Measurements from ENCODE around the gene METTL17. TPM values are rescaled to one million over a fixed set of nuclear protein-coding genes. Genes with fewer than 3 reads are reported as not detected.
"Not testable (repeated sequence)": the region's sequence is repeated elsewhere in the genome, so short reads cannot be mapped to it uniquely, and the experiment has no call there.

METTL17 gene
- total and polyA plus RNA-seq, 4 experiments from 2014 or later, result 36.9 to 125 (median 80.6) TPM

GRCh38 chr14:21036751-21037150, 47.0 kb downstream of the METTL17 start:
- no peaks in the 10 kb centered on the region for H3K36me3 Mint-ChIP-seq
- peaks cover 0 to 6% (median 0%) of the 10 kb centered on the region in 4 donors for H3K4me1 Mint-ChIP-seq
- H3K4me3 Mint-ChIP-seq, result no peak overlapping the region
- no peaks in the 10 kb centered on the region for H3K9me3 ChIP-seq (ENCODE audit: control insufficient read depth in 1 of 2, low read length in 2 of 2)
- H3K9me3 Mint-ChIP-seq, result peaks cover 0 to 2% (median 0%) of the 10 kb centered on the region in 8 donors
- H3K27ac ChIP-seq (ENCODE audit: low read depth, low read length), result no peak overlapping the region
- ChIA-PET CTCF (ENCODE audit: partially characterized antibody) (interaction anchor here (0.9 to 10.7 kb wide), 4 partner anchors 11 to 56 kb away, joined by 3 to 138 read pairs (median 6); no protein-coding TSS in a partner anchor), POLR2A (ENCODE audit: partially characterized antibody) (interaction anchor here (1.4 kb wide), 1 partner anchor 14 kb away, joined by 3 read pairs; no protein-coding TSS in a partner anchor)
- H3K27me3 Mint-ChIP-seq, result peaks cover 0 to 3% of the 10 kb centered on the region in 2 donors
- DNase-seq, result no peak
- no peaks in the 10 kb centered on the region for H3K4me1 ChIP-seq (ENCODE audit: insufficient read depth, low read length)
- intact Hi-C loops (cut with micrococcal nuclease), result no loop called here
- H3K4me3 ChIP-seq (ENCODE audit: low read length in 2 of 2), result no peak overlapping the region
- no peaks in the 10 kb centered on the region for H3K27me3 ChIP-seq (ENCODE audit: insufficient read depth, low read length)
- no peak overlapping the region for H3K27ac Mint-ChIP-seq
- H3K36me3 ChIP-seq (ENCODE audit: insufficient read depth, low read length), result no peaks in the 10 kb centered on the region

GRCh38 chr14:21037156-21037555, 47.4 kb downstream of the METTL17 start:
- no peak overlapping the region for H3K27ac Mint-ChIP-seq
- intact Hi-C loops (cut with micrococcal nuclease), result no loop called here
- no peak overlapping the region for H3K27ac ChIP-seq (ENCODE audit: low read depth, low read length)
- no peaks in the 10 kb centered on the region for H3K4me1 ChIP-seq (ENCODE audit: insufficient read depth, low read length)
- H3K36me3 ChIP-seq (ENCODE audit: insufficient read depth, low read length), result no peaks in the 10 kb centered on the region
- no peaks in the 10 kb centered on the region for H3K36me3 Mint-ChIP-seq
- H3K27me3 ChIP-seq (ENCODE audit: insufficient read depth, low read length), result no peaks in the 10 kb centered on the region
- no peaks in the 10 kb centered on the region for H3K9me3 ChIP-seq (ENCODE audit: control insufficient read depth in 1 of 2, low read length in 2 of 2)
- H3K27me3 Mint-ChIP-seq, result peaks cover 0 to 3% of the 10 kb centered on the region in 2 donors
- DNase-seq, result no peak
- H3K4me3 ChIP-seq (ENCODE audit: low read length in 2 of 2), result no peak overlapping the region
- CTCF ChIA-PET (ENCODE audit: partially characterized antibody), result interaction anchor here (0.5 to 10.7 kb wide), 2 partner anchors 22 to 62 kb away, joined by 3 to 138 read pairs; no protein-coding TSS in a partner anchor
- POLR2A ChIA-PET (ENCODE audit: partially characterized antibody), result no interaction called here
- H3K9me3 Mint-ChIP-seq, result peaks cover 0 to 2% (median 0%) of the 10 kb centered on the region in 8 donors
- peaks cover 0 to 10% (median 0%) of the 10 kb centered on the region in 4 donors for H3K4me1 Mint-ChIP-seq
- no peak overlapping the region for H3K4me3 Mint-ChIP-seq

- no peaks in the 10 kb centered on the region for H3K36me3 ChIP-seq (ENCODE audit: insufficient read depth, low read length)
- no peak overlapping the region for H3K4me3 Mint-ChIP-seq
- H3K27ac Mint-ChIP-seq, result no peak overlapping the region
- no peak overlapping the region for H3K4me3 ChIP-seq (ENCODE audit: low read length in 2 of 2)
- no peak overlapping the region for H3K27ac ChIP-seq (ENCODE audit: low read depth, low read length)
- no peaks in the 10 kb centered on the region for H3K36me3 Mint-ChIP-seq
- ChIA-PET CTCF (ENCODE audit: partially characterized antibody) (interaction anchor here (2.5 to 6.9 kb wide), 2 partner anchors 24 to 53 kb away, joined by 16 to 349 read pairs; no protein-coding TSS in a partner anchor), POLR2A (ENCODE audit: partially characterized antibody) (interaction anchor here (3.0 kb wide), 1 partner anchor 23 kb away, joined by 19 read pairs; no protein-coding TSS in a partner anchor)
- no peaks in the 10 kb centered on the region for H3K27me3 ChIP-seq (ENCODE audit: insufficient read depth, low read length)
- no peaks in the 10 kb centered on the region for H3K9me3 Mint-ChIP-seq
- H3K27me3 Mint-ChIP-seq, result no peaks in the 10 kb centered on the region
- no peaks in the 10 kb centered on the region for H3K9me3 ChIP-seq (ENCODE audit: control insufficient read depth in 1 of 2, low read length in 2 of 2)
- peaks cover 2 to 25% (median 6%) of the 10 kb centered on the region in 4 donors for H3K4me1 Mint-ChIP-seq
- H3K4me1 ChIP-seq (ENCODE audit: insufficient read depth, low read length), result peaks cover 5% of the 10 kb centered on the region
- no peak for DNase-seq
- intact Hi-C loops (cut with micrococcal nuclease), result no loop called here
These were observed 49.0 kb downstream of the METTL17 start for GRCh38 chr14:21038441-21039422.

DNA sequence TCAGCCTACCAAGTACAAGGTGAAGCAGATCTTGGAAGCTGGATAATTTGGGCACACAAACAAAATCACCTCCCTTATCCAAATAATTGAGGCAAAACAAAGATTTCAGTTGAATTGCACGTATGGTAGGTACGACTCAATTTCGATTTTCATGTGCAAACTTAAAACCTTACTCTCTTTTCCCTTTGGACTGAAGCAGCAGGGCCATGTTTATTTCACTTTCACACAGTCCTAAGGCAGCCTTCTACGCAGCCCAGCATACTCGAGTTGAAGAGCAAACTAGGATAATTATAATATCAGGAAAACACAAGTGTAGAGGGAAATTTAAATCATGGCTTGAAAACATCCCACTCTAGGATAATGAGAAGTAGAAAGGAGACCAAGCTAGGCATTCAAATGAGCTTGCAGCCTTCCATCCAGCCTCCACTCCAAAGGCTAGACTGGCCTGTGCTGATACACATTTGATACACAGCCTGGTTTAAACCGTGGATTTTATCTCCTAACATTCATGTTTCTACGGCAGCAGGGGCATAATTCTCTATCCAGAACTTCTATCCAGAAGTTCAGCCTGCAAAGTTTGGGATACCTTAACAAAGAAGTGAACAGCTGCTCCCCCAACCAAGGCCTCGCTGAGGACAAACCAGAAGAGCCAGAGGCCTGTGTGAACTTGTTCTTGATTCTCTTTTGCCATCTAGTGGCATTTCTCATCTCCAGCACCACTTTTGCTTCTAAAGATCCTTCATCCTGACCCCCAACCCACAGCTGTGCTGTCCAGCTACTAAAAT, 50.0 kb downstream of the METTL17 start:
- Mint-ChIP-seq H3K4me3 (no peak overlapping the region), H3K4me1 (peaks cover 9 to 35% (median 15%) of the 10 kb centered on the region in 4 donors), H3K27ac (peak overlapping the region in 2 of 7 donors; percentile 13 to 39), H3K27me3 (no peaks in the 10 kb centered on the region), H3K36me3 (no peaks in the 10 kb centered on the region), H3K9me3 (no peaks in the 10 kb centered on the region)
- peak in 4 of 5 donors; percentile 40 to 51 (median 44) for DNase-seq
- no peaks in the 10 kb centered on the region for H3K36me3 ChIP-seq (ENCODE audit: insufficient read depth, low read length)
- H3K4me3 ChIP-seq (ENCODE audit: low read length in 2 of 2), result no peak overlapping the region
- no peak overlapping the region for H3K27ac ChIP-seq (ENCODE audit: low read depth, low read length)
- CTCF ChIA-PET (ENCODE audit: partially characterized antibody), result interaction anchor here (1.2 to 6.9 kb wide), 8 partner anchors 8 to 67 kb away, joined by 3 to 349 read pairs (median 4); no protein-coding TSS in a partner anchor
- H3K27me3 ChIP-seq (ENCODE audit: insufficient read depth, low read length), result no peaks in the 10 kb centered on the region
- H3K9me3 ChIP-seq (ENCODE audit: control insufficient read depth in 1 of 2, low read length in 2 of 2), result no peaks in the 10 kb centered on the region
- intact Hi-C loops (cut with micrococcal nuclease), result loop anchor here (1.0 kb wide), 1 partner anchor 25 kb away; no protein-coding TSS in a partner anchor
- peaks cover 16% of the 10 kb centered on the region for H3K4me1 ChIP-seq (ENCODE audit: insufficient read depth, low read length)
- POLR2A ChIA-PET (ENCODE audit: partially characterized antibody), result interaction anchor here (3.0 kb wide), 1 partner anchor 24 kb away, joined by 19 read pairs; no protein-coding TSS in a partner anchor

GRCh38 chr14:21040370-21040925, 50.7 kb downstream of the METTL17 start:
- peaks cover 18% of the 10 kb centered on the region for H3K4me1 ChIP-seq (ENCODE audit: insufficient read depth, low read length)
- intact Hi-C loops (cut with micrococcal nuclease), result loop anchor here (1.0 kb wide), 1 partner anchor 26 kb away; no protein-coding TSS in a partner anchor
- no peak overlapping the region for H3K27ac ChIP-seq (ENCODE audit: low read depth, low read length)
- no peak overlapping the region for H3K4me3 ChIP-seq (ENCODE audit: low read length in 2 of 2)
- no peaks in the 10 kb centered on the region for H3K36me3 ChIP-seq (ENCODE audit: insufficient read depth, low read length)
- H3K9me3 ChIP-seq (ENCODE audit: control insufficient read depth in 1 of 2, low read length in 2 of 2), result no peaks in the 10 kb centered on the region
- Mint-ChIP-seq H3K4me1 (peaks cover 11 to 40% (median 18%) of the 10 kb centered on the region in 4 donors), H3K9me3 (no peaks in the 10 kb centered on the region), H3K27ac (peak overlapping the region in 2 of 7 donors; percentile 13 to 39), H3K27me3 (no peaks in the 10 kb centered on the region), H3K36me3 (no peaks in the 10 kb centered on the region), H3K4me3 (no peak overlapping the region)
- CTCF ChIA-PET (ENCODE audit: partially characterized antibody), result interaction anchor here (1.0 to 6.9 kb wide), 9 partner anchors 9 to 67 kb away, joined by 3 to 349 read pairs (median 4); no protein-coding TSS in a partner anchor
- POLR2A ChIA-PET (ENCODE audit: partially characterized antibody), result interaction anchor here (3.0 kb wide), 1 partner anchor 25 kb away, joined by 19 read pairs; no protein-coding TSS in a partner anchor
- no peak for DNase-seq
- H3K27me3 ChIP-seq (ENCODE audit: insufficient read depth, low read length), result no peaks in the 10 kb centered on the region

GRCh38 chr14:21040941-21041340, 51.2 kb downstream of the METTL17 start:
- H3K36me3 Mint-ChIP-seq, result not testable (repeated sequence)
- intact Hi-C loops (cut with micrococcal nuclease), result loop anchor here (1.0 kb wide), 1 partner anchor 27 kb away; no protein-coding TSS in a partner anchor

More at GRCh38 chr14:21040941-21041340, 51.2 kb downstream of the METTL17 start:
- not testable (repeated sequence) for H3K36me3 ChIP-seq (ENCODE audit: insufficient read depth, low read length); DNase-seq; H3K4me3 Mint-ChIP-seq; H3K27ac ChIP-seq (ENCODE audit: low read depth, low read length); H3K27me3 Mint-ChIP-seq; H3K9me3 Mint-ChIP-seq; H3K27me3 ChIP-seq (ENCODE audit: insufficient read depth, low read length); H3K9me3 ChIP-seq (ENCODE audit: control insufficient read depth in 1 of 2, low read length in 2 of 2); H3K27ac Mint-ChIP-seq; H3K4me3 ChIP-seq (ENCODE audit: low read length in 2 of 2)
- H3K4me1 ChIP-seq (ENCODE audit: insufficient read depth, low read length), result peaks cover 18% of the 10 kb centered on the region
- ChIA-PET POLR2A (ENCODE audit: partially characterized antibody) (interaction anchor here (3.0 kb wide), 1 partner anchor 25 kb away, joined by 19 read pairs; no protein-coding TSS in a partner anchor), CTCF (ENCODE audit: partially characterized antibody) (interaction anchor here (1.0 to 6.9 kb wide), 6 partner anchors 9 to 68 kb away, joined by 3 to 349 read pairs (median 3); no protein-coding TSS in a partner anchor)
- peaks cover 11 to 40% (median 18%) of the 10 kb centered on the region in 4 donors for H3K4me1 Mint-ChIP-seq
